ENCODE results near the gene PSMB11. TPM values are rescaled to one million over a fixed set of nuclear protein-coding genes. Genes with fewer than 3 reads are reported as not detected.
"Not testable (repeated sequence)": the region's sequence is repeated elsewhere in the genome, so short reads cannot be mapped to it uniquely, and the experiment has no call there.

The PSMB11 gene
- total RNA-seq, 2 donors from 2014 or later = not detected

GRCh38 chr14:23006544-23007419 is 35.2 kb upstream of the PSMB11 start:
- no peaks in the 10 kb centered on the region for H3K9me3 Mint-ChIP-seq
- H3K36me3 Mint-ChIP-seq = no peaks in the 10 kb centered on the region
- H3K27ac Mint-ChIP-seq = peak overlapping the region; percentile 95 to 96
- peaks cover 28 to 46% of the 10 kb centered on the region in 2 donors for H3K4me1 Mint-ChIP-seq (ENCODE audit: low read depth in 2 of 2)
- H3K4me3 Mint-ChIP-seq = peak overlapping the region; percentile 99
- peak; percentile 98 for DNase-seq (ENCODE audit: low spot score)
- peak; percentile 99 for ATAC-seq
- H3K27me3 Mint-ChIP-seq = no peaks in the 10 kb centered on the region

- no peak for ATAC-seq
- DNase-seq (ENCODE audit: low spot score) = no peak
- Mint-ChIP-seq H3K9me3 (no peaks in the 10 kb centered on the region), H3K27ac (peak overlapping the region; percentile 95 to 96), H3K4me3 (peak overlapping the region; percentile 97), H3K27me3 (no peaks in the 10 kb centered on the region), H3K4me1 (ENCODE audit: low read depth in 2 of 2) (peaks cover 28 to 46% of the 10 kb centered on the region in 2 donors), H3K36me3 (no peaks in the 10 kb centered on the region)
These were observed 33.2 kb upstream of the PSMB11 start for GRCh38 chr14:23008831-23009230.

DNA sequence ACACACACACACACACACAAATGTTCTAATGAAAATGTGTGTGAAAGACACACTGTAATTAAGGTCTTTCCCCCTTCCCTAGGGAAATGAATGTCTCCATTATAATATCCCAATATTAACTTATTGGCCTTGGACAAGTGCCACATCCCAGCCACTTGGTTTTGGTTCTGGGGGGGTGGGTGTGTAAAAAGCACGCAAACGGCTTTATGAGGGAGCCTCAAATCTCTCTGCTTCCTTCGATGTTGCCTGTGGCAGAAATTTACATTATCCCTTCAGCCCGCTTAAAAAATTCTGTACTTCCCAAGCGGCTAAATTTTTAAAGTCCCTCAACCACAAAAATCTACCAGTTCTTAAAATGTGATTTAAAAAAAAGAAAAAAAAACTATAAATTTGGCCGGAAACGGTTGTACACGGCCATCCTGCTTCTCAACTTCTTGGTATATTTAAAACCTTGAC is 32.5 kb upstream of the PSMB11 start:
- Mint-ChIP-seq H3K27me3 (no peaks in the 10 kb centered on the region), H3K9me3 (no peaks in the 10 kb centered on the region), H3K27ac (peak overlapping the region; percentile 96 to 98), H3K36me3 (no peaks in the 10 kb centered on the region), H3K4me1 (ENCODE audit: low read depth in 2 of 2) (peaks cover 28 to 46% of the 10 kb centered on the region in 2 donors), H3K4me3 (peak overlapping the region; percentile 97)
- DNase-seq (ENCODE audit: low spot score) = no peak
- ATAC-seq = no peak

- Mint-ChIP-seq H3K36me3 (no peaks in the 10 kb centered on the region), H3K4me1 (ENCODE audit: low read depth in 2 of 2) (peaks cover 24 to 41% of the 10 kb centered on the region in 2 donors), H3K4me3 (peak within 1 kb of the TSS; percentile 97), H3K27ac (peak within 1 kb of the TSS; percentile 96 to 98), H3K9me3 (no peaks in the 10 kb centered on the region), H3K27me3 (no peaks in the 10 kb centered on the region)
- ATAC-seq (peak; percentile 50 to 66), DNase-seq (ENCODE audit: low spot score) (peak; percentile 87)
These were observed 31.9 kb upstream of the PSMB11 start, which contains the start of gene C14orf93 for GRCh38 chr14:23009939-23010726. TSS of gene C14orf93 (minus strand) at chr14:23010143. CDS start at chr14:22999023, 11,120 bp downstream.

DNA sequence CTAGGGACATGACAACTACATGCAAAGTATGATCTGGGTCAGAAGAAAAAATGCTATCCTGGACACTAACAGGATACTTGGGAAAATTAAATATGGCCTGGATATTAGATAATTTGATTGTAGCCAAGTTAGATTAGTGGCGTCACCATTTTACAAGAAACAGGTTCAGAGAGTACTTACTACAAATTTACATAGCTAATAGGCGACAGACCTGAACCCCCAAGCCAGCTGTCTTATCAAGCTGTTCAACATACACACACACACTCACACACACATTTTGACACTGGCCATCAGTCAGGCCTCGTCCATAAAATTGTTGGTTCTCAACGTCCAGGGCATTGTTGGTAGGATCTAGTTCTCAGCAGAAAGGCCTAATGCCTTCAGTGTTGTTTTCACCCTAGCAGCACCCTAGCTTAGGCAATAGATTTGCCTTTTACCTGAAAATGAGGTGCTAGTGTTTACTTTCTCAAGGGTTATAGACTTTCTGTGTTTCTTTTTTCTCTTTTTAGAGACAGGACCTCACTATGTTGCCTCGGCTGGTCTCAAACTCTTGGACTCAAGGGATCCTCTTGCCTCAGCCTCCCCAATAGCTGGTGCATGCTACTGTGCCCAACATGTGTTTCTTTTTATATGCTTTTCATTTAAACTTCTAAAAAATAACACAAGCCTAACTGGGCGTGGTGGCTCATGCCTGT is 28.8 kb upstream of the PSMB11 start:
- DNase-seq (ENCODE audit: low spot score) (no peak), ATAC-seq (no peak)
- Mint-ChIP-seq H3K27ac (no peak overlapping the region), H3K36me3 (no peaks in the 10 kb centered on the region), H3K4me1 (ENCODE audit: low read depth in 2 of 2) (peaks cover 16 to 19% of the 10 kb centered on the region in 2 donors), H3K9me3 (no peaks in the 10 kb centered on the region), H3K27me3 (no peaks in the 10 kb centered on the region), H3K4me3 (no peak overlapping the region)

GRCh38 chr14:23013749-23014054 is 28.3 kb upstream of the PSMB11 start:
- H3K4me1 Mint-ChIP-seq (ENCODE audit: low read depth in 2 of 2) = peaks cover 13 to 14% of the 10 kb centered on the region in 2 donors
- not testable (repeated sequence) for H3K9me3 Mint-ChIP-seq; DNase-seq (ENCODE audit: low spot score); H3K36me3 Mint-ChIP-seq; H3K27me3 Mint-ChIP-seq; ATAC-seq; H3K4me3 Mint-ChIP-seq; H3K27ac Mint-ChIP-seq

- no peaks in the 10 kb centered on the region for H3K9me3 Mint-ChIP-seq
- DNase-seq (ENCODE audit: low spot score) (no peak), ATAC-seq (no peak)
- H3K27ac Mint-ChIP-seq = no peak overlapping the region
- H3K4me3 Mint-ChIP-seq = no peak overlapping the region
- H3K4me1 Mint-ChIP-seq (ENCODE audit: low read depth in 2 of 2) = peaks cover 3% of the 10 kb centered on the region in 2 donors
- no peaks in the 10 kb centered on the region for H3K27me3 Mint-ChIP-seq
- no peaks in the 10 kb centered on the region for H3K36me3 Mint-ChIP-seq
These were observed 26.4 kb upstream of the PSMB11 start for GRCh38 chr14:23015618-23016017.

GRCh38 chr14:23017091-23017490 is 24.9 kb upstream of the PSMB11 start:
- Mint-ChIP-seq H3K4me3 (no peak overlapping the region), H3K27me3 (no peaks in the 10 kb centered on the region), H3K36me3 (peaks cover 6% of the 10 kb centered on the region), H3K9me3 (no peaks in the 10 kb centered on the region), H3K27ac (no peak overlapping the region), H3K4me1 (ENCODE audit: low read depth in 2 of 2) (no peaks in the 10 kb centered on the region)
- DNase-seq (ENCODE audit: low spot score) (no peak), ATAC-seq (no peak)

DNA sequence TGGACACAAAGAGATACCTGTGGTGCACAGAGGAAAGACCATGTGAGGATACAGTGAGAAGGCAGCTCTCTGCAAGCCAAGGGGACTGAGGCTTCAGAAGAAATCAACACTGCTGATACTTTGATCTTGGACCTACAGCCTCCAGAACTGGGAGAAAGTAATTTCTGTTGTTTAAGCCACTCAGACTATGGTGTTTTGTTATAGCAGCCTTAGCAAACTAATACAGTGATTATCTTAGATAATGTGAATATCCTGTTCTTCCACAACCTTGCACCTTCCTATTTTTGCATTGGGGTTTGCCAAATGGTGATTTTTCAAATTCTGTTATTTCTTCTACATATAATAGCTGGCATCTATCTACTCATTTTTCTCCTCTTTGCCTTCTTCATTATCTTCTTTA is 23.9 kb upstream of the PSMB11 start:
- no peak for DNase-seq (ENCODE audit: low spot score)
- no peak overlapping the region for H3K4me3 Mint-ChIP-seq
- H3K9me3 Mint-ChIP-seq = no peaks in the 10 kb centered on the region
- H3K36me3 Mint-ChIP-seq = peaks cover 6% of the 10 kb centered on the region
- H3K27me3 Mint-ChIP-seq = no peaks in the 10 kb centered on the region
- no peaks in the 10 kb centered on the region for H3K4me1 Mint-ChIP-seq (ENCODE audit: low read depth in 2 of 2)
- no peak for ATAC-seq
- H3K27ac Mint-ChIP-seq = no peak overlapping the region

DNA sequence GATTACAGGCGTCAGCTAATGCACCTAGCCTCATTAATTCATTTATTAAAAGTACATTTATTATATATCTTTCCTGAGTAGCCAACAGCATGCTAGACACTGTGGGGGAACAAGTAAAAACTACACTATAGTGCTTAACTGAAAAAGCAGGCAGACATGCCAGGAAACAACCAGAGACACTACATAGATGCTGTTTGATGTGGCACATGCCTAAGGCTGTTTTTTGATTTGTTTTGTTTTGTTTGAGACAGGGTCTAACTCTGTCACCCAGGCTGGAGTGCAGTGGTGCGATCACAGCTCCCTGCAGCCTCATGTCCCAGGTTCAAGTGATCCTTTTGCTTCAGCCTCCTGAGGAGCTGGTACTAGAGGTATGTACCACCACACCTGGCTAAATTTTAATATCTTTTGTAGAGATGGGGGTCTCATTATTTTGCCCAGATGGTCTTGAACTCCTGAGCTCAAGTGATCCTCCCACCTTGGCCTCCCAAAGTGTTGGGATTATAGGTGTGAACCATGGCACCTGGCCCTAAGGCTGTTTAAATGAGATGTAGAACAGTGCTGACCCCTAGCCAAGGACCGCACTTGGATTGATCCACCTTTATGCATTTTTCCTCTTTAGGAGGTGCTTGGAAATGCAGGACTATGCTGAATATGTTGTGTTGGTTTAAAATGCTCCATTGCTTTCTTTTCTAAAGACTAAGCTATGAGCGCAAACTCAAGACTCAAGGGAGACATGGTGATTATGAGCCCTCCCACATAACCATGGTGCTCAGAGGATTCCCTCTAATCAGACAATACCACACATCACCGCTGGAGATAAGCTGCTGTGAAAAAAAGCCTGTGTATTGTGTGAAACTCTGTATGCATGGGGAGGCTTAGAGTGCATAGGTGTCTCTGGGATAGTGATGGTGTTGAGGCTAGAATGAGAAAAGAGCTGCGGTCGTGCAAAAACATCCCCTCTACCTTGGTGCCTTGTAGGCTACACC is 21.6 kb upstream of the PSMB11 start:
- no peaks in the 10 kb centered on the region for H3K27me3 Mint-ChIP-seq
- peaks cover 15% of the 10 kb centered on the region for H3K36me3 Mint-ChIP-seq

DNA sequence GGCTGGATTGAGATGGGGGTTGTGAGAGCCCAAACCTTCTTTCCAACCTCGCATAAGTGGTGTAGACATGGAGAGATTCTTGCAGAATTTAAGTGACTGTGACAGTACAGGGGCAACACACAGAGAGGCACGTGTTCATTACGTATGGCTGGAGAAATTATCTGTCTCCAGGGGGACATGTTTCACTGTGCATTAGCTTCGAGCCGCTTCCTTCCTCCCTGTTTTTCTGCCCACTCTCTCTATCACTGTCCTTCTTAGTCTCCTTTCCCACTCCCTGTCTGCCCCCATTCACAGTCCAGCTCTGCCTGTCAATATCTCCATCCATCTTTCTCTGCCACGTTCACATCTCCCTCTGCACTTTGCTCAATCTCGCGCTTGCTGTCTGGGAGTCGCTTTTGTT is 20.6 kb upstream of the PSMB11 start:
- no peak overlapping the region for H3K4me3 Mint-ChIP-seq
- no peaks in the 10 kb centered on the region for H3K9me3 Mint-ChIP-seq
- H3K36me3 Mint-ChIP-seq = peaks cover 19% of the 10 kb centered on the region
- no peak overlapping the region for H3K27ac Mint-ChIP-seq
- ATAC-seq = no peak
- H3K27me3 Mint-ChIP-seq = no peaks in the 10 kb centered on the region
- no peak for DNase-seq (ENCODE audit: low spot score)
- peaks cover 12 to 19% of the 10 kb centered on the region in 2 donors for H3K4me1 Mint-ChIP-seq (ENCODE audit: low read depth in 2 of 2)

More for the DNA sequence above, 21.6 kb upstream of the PSMB11 start:
- DNase-seq (ENCODE audit: low spot score) (no peak), ATAC-seq (peak in 1 of 2 donors; percentile 11)
- Mint-ChIP-seq H3K4me1 (ENCODE audit: low read depth in 2 of 2) (peaks cover 8 to 16% of the 10 kb centered on the region in 2 donors), H3K9me3 (no peaks in the 10 kb centered on the region), H3K27ac (no peak overlapping the region), H3K4me3 (no peak overlapping the region)

- H3K4me1 Mint-ChIP-seq (ENCODE audit: low read depth in 2 of 2) = peaks cover 12 to 19% of the 10 kb centered on the region in 2 donors
- no peaks in the 10 kb centered on the region for H3K27me3 Mint-ChIP-seq
These were observed 20.0 kb upstream of the PSMB11 start for GRCh38 chr14:23021889-23022442.

More at GRCh38 chr14:23021889-23022442, 20.0 kb upstream of the PSMB11 start:
- Mint-ChIP-seq H3K27ac (no peak overlapping the region), H3K36me3 (peaks cover 19% of the 10 kb centered on the region), H3K9me3 (no peaks in the 10 kb centered on the region), H3K4me3 (no peak overlapping the region)
- no peak for ATAC-seq
- DNase-seq (ENCODE audit: low spot score) = no peak

All from natural killer cell treated with Interleukin-12 subunit alpha and Interleukin-12 subunit beta and Interleukin-15 and Interleukin-18, amount 100 ng/mL, for 72 hours (primary cell).